ENCODE measurements around the gene SPATA21. TPM values are rescaled to one million over a fixed set of nuclear protein-coding genes. Genes with fewer than 3 reads are reported as not detected.

Gene SPATA21
- total and polyA plus RNA-seq, 7 donors, result under 0.01 to 0.23 (median 0.17) TPM; not detected in 4

DNA sequence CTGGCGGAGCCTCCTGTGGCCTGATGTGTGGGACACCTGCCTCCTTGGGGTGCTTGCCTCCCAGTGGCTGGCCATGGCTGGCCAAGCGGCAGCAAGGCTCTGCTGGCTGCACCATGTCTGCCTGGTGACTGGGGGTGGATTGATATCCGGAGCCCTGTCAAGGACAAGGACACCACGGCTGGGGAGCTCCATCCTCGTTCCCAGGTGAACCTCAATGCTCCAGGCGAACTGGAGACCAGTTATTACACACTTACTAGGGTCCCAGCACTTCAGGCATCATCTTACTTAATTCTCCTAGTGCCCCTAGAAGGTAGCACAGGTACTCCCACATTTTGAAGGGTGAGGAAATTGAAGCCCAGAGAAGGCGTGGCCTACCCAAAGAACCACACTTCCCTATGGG is 15.2 kb downstream of the SPATA21 start:
- Histone ChIP-seq H3K4me1 (no peaks in the 10 kb centered on the region), H3K27ac (no peak overlapping the region), H3K36me3 (no peaks in the 10 kb centered on the region), H3K27me3 (peaks cover 0 to 4% (median 0%) of the 10 kb centered on the region in 3 donors), H3K4me3 (no peak overlapping the region), H3K9me3 (no peaks in the 10 kb centered on the region)
- intact Hi-C loops (cut with DNase I), result no loop called here
- TF ChIP-seq, protein P1, sequence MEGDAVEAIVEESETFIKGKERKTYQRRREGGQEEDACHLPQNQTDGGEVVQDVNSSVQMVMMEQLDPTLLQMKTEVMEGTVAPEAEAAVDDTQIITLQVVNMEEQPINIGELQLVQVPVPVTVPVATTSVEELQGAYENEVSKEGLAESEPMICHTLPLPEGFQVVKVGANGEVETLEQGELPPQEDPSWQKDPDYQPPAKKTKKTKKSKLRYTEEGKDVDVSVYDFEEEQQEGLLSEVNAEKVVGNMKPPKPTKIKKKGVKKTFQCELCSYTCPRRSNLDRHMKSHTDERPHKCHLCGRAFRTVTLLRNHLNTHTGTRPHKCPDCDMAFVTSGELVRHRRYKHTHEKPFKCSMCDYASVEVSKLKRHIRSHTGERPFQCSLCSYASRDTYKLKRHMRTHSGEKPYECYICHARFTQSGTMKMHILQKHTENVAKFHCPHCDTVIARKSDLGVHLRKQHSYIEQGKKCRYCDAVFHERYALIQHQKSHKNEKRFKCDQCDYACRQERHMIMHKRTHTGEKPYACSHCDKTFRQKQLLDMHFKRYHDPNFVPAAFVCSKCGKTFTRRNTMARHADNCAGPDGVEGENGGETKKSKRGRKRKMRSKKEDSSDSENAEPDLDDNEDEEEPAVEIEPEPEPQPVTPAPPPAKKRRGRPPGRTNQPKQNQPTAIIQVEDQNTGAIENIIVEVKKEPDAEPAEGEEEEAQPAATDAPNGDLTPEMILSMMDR (IDR thresholded peaks at IDR 0.05), result no peak
- TF ChIP-seq EP300 (IDR thresholded peaks at IDR 0.05) (no peak), POLR2AphosphoS5 (IDR thresholded peaks at IDR 0.05) (no peak)
- 87% methylated on average over 7 of the region's 7 CpGs for WGBS, 2 donors
- no peak for DNase-seq

DNA sequence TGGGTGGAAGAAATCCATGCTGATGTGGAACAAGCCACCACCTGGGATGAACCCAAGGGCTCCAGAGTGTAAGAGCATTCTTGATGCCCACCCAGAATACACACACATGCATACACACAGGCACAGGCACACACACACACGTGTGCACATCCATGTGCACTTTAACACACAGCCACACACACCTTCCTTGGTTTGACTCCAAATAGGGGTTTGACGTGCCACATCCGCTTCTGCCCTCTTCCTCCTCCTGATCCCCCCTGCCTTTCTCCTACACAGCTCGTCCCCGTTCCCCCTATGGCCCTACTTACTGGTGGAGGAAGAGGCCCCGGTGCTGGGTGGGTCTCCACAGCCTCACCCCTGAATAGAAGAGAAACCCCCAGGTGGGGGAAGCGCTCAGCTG is 16.0 kb downstream of the SPATA21 start:
- Histone ChIP-seq H3K4me1 (no peaks in the 10 kb centered on the region), H3K4me3 (no peak overlapping the region), H3K27ac (no peak overlapping the region), H3K36me3 (no peaks in the 10 kb centered on the region), H3K9me3 (no peaks in the 10 kb centered on the region), H3K27me3 (peaks cover 0 to 4% (median 0%) of the 10 kb centered on the region in 3 donors)
- TF ChIP-seq POLR2A (IDR thresholded peaks at IDR 0.05) (no peak), EP300 (IDR thresholded peaks at IDR 0.05) (no peak), POLR2AphosphoS5 (IDR thresholded peaks at IDR 0.05) (no peak)
- TF ChIP-seq, protein P1 (IDR thresholded peaks at IDR 0.05), result no peak
- DNase-seq, result no peak
- intact Hi-C loops (cut with DNase I), result no loop called here
- WGBS, 2 donors, result 80 to 81% methylated on average over 7 of the region's 7 CpGs

DNA sequence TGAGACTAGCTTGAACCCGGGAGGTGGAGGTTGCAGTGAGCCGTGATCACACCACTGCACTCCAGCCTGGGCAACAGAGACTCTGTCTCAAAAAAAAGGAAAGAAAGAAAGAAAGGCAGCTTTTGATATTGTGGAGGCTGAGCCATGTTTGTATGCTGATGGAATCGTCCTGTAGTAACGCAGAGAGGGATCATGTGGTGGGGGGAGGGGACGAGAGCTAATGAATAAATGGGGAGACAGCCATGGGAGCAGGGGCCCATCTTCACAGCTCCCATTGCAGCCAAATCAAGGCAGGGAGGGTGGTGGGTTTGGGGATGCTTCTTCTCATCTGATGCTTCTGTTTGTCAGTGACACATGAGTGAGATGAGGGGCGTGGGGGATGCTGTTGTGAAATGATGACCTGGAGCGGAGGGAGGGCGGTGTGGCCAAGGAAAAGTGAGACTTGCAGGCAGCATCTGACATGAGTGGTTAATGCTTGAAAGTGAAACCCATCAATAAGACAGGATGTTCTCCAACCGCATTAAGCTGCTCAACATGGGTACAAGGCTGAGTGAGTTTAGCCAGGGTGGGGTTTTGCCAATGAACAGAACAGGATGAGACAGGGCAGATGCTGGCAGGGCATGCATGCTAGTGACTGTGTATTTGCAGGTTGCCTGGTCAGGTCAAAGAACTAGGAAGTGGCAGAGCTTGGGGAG is 16.7 kb downstream of the SPATA21 start:
- DNase-seq, result no peak
- WGBS, 2 donors, result 61 to 67% methylated on average over 9 of the region's 9 CpGs
- H3K27me3 ChIP-seq, result peaks cover 0 to 4% (median 0%) of the 10 kb centered on the region in 3 donors
- intact Hi-C loops (cut with DNase I), result no loop called here
- no peak overlapping the region for H3K27ac ChIP-seq
- no peak overlapping the region for H3K4me3 ChIP-seq
- TF ChIP-seq, protein P1 (IDR thresholded peaks at IDR 0.05), result no peak
- TF ChIP-seq POLR2AphosphoS5 (IDR thresholded peaks at IDR 0.05) (no peak), EP300 (IDR thresholded peaks at IDR 0.05) (no peak), POLR2A (IDR thresholded peaks at IDR 0.05) (no peak)
- H3K36me3 ChIP-seq, result no peaks in the 10 kb centered on the region
- H3K4me1 ChIP-seq, result no peaks in the 10 kb centered on the region
- no peaks in the 10 kb centered on the region for H3K9me3 ChIP-seq

DNA sequence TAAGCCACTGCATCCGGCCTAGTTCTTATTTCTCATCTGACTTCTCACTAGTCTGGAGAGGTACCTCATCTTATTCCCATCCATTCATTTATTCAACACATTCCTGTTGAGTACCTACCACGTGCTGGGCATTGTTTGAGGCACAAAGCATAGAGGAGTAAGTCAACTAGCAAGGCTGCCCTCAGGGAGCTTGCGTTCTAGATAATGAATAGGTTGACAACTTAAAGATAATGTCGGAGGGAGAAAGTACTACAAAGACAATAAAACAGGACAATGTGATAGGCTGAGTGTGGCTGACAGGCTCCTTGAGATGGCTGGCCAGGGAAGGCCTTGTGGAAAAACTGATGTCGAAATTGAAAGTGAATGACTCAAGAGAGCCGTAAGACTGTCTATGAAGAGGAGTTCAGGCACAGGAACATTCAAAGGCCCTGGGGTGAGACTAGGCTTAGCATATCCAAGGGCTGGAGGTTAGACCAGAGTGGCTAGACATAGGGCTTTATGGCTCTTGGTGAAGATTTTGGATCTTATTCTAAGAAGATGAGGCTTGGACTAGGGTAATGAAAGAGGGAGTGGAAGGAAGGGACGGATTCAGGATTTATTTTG is 18.3 kb downstream of the SPATA21 start:
- no peak overlapping the region for H3K27ac ChIP-seq
- intact Hi-C loops (cut with DNase I), result no loop called here
- H3K36me3 ChIP-seq, result no peaks in the 10 kb centered on the region
- TF ChIP-seq, protein P1 (IDR thresholded peaks at IDR 0.05), result no peak
- no peak for TF ChIP-seq POLR2AphosphoS5 (IDR thresholded peaks at IDR 0.05)
- TF ChIP-seq EP300 (IDR thresholded peaks at IDR 0.05), result no peak
- TF ChIP-seq POLR2A (IDR thresholded peaks at IDR 0.05), result no peak
- no peak for DNase-seq
- no peak overlapping the region for H3K4me3 ChIP-seq
- peaks cover 0 to 4% (median 0%) of the 10 kb centered on the region in 3 donors for H3K27me3 ChIP-seq
- 86 to 88% methylated on average over 7 of the region's 7 CpGs for WGBS, 2 donors
- H3K4me1 ChIP-seq, result no peaks in the 10 kb centered on the region
- H3K9me3 ChIP-seq, result no peaks in the 10 kb centered on the region
